Activated CD8-positive, alpha-beta memory T cell treated with anti-CD3 and anti-CD28 coated beads, Interleukin-2, amount 50 U/mL, for 4 hours (primary cell): ENCODE results near the gene PCBP3.
"Not testable (repeated sequence)": the region's sequence is repeated elsewhere in the genome, so short reads cannot be mapped to it uniquely, and the experiment has no call there.

Experiments
- DNase-seq: peaks from one replicate; pipeline ENCODE4 v3.0.0-alpha.2; 2020

PCBP3 gene

DNA sequence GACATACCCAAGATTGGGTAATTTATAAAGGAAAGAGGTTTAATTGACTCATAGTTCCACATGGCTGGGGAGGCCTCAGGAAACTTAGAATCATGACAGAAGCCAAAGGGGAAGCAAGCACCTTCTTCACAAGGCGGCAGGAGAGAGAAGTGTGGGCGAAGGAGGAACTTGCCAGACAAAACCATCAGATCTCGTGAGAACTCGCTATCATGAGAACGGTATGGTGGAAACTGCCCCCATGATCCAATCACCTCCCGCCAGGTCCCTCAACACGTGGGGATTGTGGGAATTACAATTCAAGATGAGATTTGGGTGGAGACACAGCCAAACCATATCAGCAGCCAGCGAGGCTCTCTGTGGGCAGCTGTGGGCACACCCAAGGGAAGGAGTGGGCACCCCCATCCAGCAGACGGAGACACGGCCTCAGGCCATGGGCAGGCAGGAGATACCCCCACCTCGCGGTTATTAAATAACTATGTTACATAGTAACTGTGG, 189.3 kb downstream of the PCBP3 start:
- not testable (repeated sequence) for DNase-seq

DNA sequence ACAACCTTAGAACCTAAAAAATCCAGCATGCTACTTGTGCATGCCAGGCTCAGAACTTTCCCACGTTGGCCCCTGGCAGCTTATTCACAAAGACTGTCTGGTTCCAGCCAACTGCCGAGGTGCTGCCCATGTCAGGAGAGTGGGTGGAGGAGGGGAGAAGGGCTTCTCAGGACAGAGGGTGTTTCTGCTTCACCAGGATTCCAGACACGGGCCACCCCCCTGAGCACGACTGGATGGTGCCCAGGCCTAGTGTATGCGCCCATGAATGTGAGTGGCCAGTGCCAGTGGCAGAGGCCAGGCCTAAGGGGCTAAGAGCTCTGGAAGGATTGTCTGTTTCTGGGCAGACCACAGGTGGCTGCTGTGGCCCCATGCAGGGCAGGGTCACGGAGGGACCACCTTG, 189.9 kb downstream of the PCBP3 start:
- no peak for DNase-seq

DNA sequence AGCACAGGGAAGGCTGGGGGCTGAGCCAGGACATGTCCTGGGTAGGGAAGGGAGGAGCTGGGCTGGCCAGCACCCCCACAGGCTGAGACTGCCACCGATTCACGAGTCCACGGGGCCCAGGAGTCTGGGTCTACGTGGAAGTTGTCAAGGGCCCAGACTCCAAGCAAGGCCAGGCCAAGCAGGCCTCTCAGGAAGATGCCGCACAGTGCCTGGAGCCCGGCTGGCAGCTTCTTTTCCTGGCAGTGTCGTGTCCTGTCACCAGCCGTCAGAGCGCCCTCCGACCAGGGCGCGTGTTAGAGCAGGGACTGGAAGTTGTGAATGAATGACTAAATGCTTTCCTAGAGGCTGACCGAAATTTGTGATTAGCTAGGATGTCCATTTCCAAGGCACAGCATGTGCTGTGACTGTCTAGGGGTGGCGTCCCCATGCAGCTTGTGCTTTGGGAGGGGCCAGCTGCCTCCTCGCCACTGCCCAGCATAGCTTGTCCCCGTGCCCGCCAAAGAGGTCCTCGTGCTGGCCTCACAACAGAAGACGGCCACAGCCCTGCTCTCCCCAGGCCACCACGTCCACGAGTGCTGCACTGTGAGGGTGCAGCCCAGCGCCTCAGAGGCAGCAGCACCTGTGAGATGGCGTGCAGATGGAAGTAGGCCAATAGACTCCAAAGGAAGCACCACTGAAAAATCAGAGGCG, 190.6 kb downstream of the PCBP3 start:
- no peak for DNase-seq

DNA sequence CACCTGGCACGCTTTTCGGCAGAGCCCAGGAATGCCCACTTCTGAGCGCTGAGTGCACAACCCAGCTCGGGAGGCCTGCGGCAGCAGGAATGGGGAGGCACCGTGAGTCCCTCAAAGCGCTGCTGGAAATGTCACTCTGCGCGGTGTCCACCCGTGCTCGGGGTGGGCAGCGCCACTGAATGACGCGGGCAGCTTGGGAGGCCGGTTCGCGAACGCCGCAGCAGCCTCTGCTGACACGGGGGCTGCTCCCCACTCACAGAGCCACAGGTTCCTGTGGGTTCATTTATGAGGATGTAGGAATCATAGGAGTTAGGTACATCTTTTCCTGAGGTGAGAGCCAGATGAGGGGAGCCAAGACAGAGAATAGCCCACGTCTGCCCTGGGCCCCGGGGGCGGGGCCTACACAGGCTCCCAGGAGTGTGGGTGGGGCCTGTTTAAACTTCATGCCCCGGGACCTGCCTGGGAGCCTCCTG, 191.3 kb downstream of the PCBP3 start:
- no peak for DNase-seq

DNA sequence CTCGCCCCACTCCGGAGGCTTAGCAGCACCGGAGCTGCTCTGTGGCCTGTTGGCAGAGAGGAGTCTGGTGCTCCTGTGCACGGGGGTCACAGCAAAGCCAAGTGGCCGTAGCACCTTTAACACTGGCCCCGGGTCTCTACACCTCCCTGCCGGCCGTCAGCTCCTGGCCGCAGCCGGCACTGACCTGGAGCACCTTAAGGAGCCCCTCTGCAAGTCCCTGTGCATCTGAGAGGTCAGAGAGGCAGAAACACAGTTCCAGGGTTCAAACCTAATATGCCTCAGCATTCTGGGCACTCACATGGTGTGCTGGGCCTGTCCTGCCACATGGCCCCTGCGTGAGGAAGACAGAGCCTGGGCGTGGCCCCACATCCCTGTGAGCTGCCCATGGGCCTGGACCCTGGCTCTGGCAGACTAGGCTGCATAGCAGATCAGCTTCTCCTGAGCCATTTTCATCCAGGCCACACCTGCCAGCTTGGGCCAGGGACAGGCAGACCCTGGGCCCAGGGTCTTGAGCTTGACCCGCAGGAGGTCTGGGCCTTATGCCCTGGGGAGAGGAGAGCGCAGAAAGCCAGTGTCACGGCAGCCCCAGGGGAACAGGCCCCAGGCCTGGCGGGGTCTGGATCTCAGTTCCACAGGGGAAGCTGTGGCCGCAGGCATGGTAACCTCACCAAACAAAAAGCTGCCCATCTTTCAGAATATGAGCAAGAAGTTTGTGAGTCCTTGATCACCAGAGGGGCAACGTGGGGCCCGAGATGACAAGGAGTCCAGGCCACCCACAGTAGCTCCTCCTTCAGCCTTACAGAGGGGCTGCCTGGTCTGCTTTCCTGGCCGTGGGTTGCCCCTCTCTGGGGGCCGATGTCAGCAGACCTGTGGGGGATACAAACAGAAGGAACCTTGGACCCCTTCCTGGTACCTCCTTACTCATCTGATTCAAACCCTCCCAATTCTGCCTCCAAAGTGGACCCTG, 192.1 kb downstream of the PCBP3 start:
- DNase-seq = no peak

DNA sequence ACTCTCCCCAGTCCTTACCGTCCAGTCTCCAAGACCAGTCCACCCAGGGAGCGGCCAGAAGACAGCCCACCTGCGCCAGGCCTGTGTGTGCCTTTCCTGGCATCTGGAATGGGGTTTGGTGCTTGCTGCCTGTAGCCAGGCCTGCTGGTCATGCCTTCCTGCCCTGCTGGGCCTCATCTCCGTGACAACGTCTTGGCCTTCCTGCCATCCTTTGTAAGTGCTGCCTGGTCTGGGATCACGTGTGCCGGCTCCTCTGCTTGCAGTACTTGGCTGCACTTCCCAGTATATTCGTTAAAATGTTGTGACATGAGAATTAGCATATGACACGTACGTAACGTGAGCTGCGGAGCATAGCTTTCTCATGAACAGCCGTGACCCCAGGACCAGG, 192.7 kb downstream of the PCBP3 start:
- DNase-seq = no peak

DNA sequence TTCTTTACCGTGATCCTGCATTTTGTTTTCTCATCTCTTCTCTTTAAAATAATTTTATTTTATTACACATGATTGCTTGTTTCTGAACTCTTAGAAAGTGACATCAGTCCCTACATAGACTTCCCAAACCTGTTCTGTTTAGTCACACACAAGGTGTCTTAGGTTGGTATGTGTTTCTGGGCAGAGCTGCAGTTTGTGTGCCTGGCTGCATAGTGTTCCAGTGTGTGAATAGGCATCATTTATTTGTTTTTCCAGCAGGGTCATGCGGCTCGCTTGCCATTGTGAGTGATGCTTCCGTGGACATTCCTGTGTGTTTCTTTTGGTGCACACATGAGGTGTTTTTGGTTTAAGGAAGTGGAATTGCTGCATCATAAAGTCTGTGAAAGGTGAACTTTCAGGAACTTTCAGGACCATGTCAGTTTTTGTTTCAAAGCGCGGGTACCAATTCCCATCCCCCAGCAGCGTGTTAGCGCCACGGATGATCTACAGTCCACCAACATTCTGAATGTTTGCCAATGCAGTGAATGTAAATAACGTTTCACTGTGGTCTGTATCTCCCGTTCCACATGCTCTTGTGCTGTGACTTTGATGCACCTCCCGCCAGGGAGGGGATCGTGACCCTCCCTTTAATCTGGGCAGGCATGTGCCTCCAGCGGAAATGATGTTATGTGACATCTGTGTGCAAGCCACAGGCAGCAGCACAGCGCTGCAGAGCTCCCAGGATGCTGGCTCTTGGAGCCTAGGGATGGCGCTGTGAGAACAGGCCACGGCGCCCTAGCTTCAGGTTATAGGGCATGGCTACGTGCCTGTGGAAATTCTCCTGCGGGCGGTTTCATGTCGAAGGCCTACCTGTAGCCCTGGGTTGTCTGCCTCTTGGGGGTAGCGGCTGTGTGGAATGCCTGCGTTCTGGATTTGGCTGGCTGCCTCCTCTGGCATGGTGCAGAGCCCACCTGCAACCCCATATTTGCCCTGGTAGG, 193.5 kb downstream of the PCBP3 start:
- DNase-seq = no peak

DNA sequence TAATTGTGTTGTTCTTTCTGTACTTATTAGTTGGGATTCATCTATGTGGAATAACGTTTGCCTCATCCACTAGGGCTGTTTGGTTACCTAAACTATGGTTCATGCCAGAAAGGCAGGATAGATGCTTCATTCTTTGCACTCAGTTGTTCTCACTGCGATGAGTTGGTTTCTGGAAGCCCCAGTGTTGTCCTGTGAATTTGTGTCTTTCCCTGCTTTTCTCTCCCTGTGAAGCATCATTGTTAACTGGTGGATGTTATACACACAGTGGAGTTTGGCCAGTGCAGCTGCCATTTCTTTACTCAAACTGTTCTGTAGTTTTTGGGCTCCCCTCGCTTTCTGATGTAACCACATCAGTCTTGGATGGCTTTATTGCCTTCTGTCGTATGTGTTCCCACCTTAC, 194.4 kb downstream of the PCBP3 start:
- no peak for DNase-seq

DNA sequence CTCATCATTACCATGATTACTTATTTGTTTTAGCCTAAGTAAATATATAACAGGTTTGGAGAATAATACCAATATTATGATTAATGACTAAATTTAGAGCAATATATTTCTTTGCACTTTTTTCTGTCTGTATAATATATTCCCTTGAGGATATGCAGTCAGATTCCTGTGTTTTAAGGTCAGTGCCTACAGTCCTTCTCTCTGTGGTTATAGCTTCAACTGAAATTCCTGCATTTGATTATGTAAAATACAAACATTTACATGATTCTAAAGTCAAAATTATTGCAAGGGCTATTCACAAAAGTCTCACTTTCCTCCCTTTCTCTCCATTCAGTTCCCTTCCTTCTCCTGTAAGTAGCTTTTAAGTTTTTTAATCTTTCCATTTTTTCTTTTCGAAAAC, 195.1 kb downstream of the PCBP3 start:
- DNase-seq = no peak

DNA sequence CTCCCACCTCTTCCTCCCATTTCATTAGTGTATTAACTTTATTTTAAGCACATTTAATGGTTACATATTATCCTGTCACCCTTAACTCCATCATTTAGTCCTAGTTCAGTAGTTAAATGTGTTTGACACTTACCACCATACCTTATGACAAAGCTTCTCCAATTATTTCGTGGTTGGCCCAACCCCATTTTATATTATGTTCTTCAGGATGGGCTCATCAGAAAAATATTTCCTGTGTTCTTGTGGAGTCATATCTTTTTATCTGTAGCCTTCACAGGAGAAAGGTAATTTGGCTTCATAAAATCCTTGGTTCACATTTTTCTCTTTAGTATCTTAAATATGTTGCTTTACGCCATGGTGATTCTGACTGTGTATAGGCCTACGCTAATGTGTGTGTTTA, 195.7 kb downstream of the PCBP3 start:
- DNase-seq = no peak

DNA sequence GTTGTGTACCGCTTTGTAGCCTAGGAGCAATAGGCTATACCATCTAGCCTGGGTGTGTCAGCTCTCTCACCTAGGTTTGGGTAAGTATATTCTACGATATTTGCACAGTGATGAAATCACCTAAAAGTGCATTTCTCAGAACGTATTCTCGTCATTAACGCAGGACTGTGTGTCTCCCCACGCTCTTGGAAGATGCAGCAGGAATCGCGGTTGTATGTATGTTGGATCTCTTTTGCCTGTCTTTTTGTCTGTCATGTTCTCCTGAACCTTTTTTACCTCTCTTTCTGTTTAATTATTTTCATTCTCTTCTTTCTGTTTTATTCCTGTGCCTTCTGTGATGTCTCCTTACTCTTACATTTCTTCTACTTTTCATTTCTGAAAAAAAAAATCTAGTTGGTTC, 197.5 kb downstream of the PCBP3 start:
- no peak for DNase-seq

DNA sequence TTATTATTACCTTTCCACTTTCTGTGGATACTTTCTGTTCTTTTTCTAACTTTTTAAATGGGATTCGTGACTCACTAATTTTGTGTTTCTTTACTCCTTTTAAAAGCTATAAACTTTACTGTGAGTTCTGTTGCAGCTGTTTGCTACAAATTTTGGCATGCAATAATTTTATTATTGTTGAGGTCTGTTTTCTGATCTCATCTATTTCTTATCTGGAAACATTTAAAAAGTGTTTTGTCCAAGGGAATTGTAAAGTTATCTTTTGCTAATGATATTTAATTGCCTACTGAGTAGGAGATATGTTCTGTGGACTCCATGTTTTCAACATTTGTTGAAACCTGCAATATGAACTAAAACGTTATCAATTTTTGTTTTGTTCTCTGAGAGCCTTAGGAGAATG, 199.9 kb downstream of the PCBP3 start:
- DNase-seq = no peak

DNA sequence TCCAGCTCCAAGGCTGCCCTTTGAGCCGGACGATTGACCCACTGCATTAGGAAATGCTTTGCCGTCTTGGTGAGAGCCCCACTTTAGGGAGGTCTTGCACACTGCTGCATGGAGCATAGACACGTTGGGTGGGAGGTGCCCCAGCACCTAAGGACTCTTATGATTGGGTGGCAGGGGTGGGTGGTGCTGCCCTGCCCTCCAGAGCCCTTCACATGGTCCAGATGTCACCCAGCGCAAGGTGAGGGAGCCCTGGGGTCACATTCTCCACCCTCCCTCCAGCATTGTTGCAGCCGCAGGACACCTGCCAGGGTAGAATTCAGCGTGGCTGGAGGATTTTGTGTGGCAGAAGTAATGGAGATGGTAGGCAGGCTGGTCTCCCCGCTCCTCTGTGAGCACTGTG, 200.7 kb downstream of the PCBP3 start:
- no peak for DNase-seq

DNA sequence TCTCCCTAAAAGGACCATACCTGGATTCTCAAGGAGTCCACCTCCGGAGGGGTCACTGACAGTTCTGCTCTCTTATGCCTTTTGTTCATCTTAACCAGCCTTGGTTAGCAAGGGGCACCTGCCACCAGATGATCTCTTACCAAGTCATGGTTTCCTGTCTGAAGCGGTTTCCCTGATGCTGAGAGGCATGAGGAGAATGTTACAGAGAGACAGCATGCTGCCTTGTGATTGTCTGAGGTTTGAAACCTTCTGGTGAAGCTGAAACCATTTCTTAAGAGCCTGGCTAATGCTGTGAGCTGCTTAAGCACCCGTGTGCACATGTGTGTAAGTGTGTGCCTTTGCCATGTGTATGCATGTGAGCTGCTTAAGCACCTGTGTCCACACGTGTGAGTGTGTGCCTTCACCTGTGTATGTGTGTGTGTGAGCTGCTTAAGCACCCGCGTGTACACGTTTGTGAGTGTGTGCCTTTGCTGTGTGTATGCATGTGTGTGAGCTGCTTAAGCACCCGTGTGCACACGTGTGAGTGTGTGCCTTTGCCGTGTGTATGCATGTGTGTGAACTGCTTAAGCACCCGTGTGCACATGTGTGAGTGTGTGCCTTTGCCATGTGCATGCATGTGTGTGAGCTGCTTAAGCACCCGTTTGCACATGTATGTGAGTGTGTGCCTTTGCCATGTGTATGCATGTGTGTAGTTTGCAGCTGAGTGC, 201.7 kb downstream of the PCBP3 start:
- peak; percentile 11 for DNase-seq

DNA sequence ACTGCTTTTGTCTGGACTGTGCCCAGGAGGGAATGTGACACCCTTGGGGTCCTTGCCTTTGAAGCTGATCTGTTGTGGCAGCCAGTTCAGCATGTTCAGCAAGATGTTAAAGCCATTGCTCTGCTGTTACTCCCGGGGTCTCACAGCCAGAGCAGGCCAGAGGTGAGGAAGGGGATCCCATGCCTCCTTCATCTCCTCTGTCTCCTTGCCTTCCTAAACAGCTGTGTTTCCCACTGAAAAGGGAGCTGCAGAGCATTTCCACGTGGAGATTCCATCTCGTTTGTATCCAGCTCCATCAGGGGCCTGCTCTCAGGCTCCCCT, 202.2 kb downstream of the PCBP3 start:
- DNase-seq = no peak

DNA sequence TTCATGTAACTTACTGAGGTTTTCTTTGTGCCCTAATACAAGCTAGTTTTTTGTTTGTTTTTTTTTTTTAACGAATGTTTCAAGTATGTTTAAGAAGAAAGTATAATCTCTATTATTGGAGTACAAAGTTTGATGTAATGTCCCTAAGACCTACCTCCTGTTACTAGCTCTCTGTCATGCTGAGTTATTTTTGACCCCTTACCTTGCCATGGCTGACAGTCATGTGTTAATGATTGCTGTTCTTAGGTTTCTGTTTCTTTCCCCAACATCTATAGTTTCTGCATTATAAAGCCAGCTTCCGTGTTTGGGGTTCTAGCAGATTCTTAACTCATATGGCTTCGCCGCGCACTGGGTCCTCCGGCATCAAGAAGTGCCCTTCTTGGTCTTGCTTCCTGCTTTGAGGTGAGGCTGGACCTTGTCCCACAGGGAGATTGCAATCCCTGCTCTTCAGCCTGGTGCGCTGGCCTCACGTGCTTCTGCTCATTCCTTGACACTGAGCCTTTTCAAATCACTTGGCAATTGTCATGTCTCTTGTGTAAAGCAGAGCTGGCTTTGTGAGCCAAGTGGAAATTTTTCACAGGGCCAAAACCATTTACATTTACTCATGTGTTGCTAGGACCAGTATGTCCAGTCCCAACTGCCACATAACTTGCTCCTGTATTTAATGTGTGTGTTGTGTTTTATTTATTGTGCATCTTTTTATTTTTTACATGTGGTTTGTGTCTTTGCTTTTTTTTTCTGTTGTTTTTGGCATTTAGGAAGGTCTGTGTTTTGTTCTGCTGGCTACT, 203.0 kb downstream of the PCBP3 start:
- DNase-seq = no peak

DNA sequence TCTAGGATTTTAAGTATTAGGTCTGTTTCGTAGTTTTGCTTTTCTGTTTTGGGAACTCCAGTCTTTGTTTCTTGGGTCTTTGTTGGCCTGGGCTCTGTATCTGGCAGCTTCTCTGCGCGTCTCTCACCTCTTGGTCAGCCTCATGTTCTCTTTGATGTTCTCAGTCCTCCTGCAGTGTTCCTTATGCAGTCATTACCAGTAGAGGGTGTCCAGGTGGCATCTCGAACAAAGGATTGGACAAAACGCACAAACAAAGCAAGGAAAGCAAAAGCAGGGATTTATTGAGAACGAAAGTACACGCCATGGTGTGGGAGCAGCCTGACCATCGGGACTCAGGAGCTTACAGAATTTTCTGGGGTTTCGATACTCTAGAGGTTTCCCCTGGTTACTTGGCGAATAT, 204.3 kb downstream of the PCBP3 start:
- DNase-seq = no peak

DNA sequence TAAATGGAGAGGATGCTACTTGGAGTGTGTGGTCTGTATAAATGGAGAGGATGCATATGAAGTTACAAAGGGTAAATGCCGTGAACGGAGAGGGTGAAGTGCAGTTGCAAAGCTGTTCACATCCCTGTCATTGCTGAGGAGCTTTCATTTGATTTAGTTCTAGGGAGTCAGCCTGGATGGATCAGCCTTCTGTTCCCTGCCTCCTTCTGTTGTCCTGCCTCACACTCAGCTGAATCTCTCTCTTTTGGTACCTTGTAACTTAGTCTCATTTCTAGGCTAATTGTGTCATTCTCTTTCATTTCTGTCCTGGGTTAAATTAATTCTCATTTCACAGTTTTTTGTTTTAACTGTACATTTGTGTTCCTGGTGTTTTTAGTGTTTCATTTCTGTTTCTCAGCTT, 204.8 kb downstream of the PCBP3 start:
- no peak for DNase-seq

DNA sequence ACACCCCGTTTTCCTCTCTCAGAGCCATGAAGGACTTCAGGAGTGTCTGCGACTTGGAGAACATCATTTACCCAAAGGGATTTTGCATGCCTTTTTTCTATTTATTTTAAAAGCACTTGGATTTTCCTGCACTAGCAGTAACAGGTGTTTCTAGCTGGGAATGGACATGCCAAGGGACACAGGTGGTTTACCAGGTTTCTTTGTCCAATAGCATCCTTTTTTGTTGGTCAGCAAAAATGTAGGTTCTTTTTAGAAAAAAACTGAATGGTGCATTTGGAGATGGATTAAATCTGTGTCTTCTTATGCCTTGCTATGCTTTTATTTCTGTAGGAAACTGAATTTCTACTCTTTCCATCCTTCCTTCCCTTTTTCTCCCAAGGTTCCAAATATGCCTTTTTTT, 205.3 kb downstream of the PCBP3 start:
- DNase-seq = no peak

DNA sequence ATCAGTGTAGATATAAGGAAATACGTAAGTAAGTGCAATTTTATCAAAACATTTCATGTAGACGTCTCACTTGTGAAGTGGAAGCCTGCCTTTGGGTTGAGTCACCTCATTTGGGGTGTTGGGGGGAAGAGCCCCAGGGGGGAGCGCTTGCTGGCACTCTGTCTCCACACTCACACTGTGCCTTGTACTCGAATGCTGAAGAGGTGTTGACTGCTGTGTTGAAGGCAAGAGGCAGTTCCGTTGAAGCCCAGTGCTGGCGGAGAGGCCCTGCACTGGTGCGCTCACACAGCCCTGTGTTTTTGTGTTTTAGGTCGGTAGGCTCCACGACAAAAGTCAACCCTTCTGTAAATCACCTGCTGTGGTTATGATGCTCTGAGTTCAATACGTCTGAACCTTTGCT, 206.1 kb downstream of the PCBP3 start:
- peak; percentile 11 for DNase-seq

DNA sequence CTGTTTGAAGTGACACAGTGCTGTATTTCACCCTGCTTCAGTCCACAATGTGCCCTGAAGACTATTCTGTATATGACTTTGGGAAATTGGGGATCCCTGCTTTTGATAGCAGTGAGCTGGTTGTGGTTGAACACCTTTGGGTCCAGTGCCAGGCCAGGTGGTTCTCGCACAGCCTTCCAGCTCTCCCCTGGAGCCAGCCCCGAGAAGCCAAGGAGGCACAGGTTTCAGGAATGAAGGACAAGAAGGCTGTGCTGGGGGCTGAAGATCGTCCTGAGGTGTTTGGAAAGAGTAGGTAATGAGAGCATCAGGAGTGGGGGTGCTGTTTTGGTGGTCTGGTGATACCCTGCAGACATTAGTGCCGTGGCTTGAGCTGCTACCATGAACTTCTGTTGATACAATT, 206.7 kb downstream of the PCBP3 start:
- DNase-seq = no peak
